Cardiac muscle cell (in vitro differentiated cells and primary cell): ENCODE data around the gene PAPLN. TPM values are rescaled to one million over a fixed set of nuclear protein-coding genes. Genes with fewer than 3 reads are reported as not detected.

Source experiments
- DNase-seq, 2 donors: peaks; one replicate each; pipeline versions ENCODE4 v3.0.0 to v3.0.0-alpha.2; 2010 to 2017; ENCODE audit warnings: low read depth in 1 of 2, low spot score in 1 of 2
- H3K27ac ChIP-seq: fragments of 200-600 bp; sonication (generic); 2 replicates; pipeline ENCODE4 v1.5.1; 2016
- H3K27me3 ChIP-seq: fragments of 200-600 bp; sonication (generic); 2 replicates; pipeline ENCODE4 v1.6.0; 2016; ENCODE audit warnings: control low read depth
- H3K36me3 ChIP-seq: fragments of 200-600 bp; sonication (generic); 2 replicates; pipeline ENCODE4 v1.5.1; 2016; ENCODE audit warnings: control low read depth
- H3K4me1 ChIP-seq: fragments of 200-600 bp; sonication (generic); 2 replicates; pipeline ENCODE4 v1.8.1; 2017; ENCODE audit warnings: low read depth, mild to moderate bottlenecking, mixed run types
- H3K4me3 ChIP-seq: fragments of 200-600 bp; sonication (generic); 2 replicates; pipeline ENCODE4 v1.5.1; 2016; ENCODE audit warnings: mild to moderate bottlenecking
- H3K9me3 ChIP-seq: fragments of 200-600 bp; sonication (generic); 2 replicates; pipeline ENCODE4 v1.5.1; 2017; ENCODE audit warnings: low read depth, mild to moderate bottlenecking, control low read depth
- CTCF ChIP-seq: IDR thresholded peaks from 2 replicates; pipeline ENCODE4 v1.5.1; 2012; ENCODE audit warnings: low read depth, mild to moderate bottlenecking, low read length
- polyA plus RNA-seq: library from polyadenylated mRNA; unstranded; fragments of >200 nt; fragmentation: Nextera tagmentation; extraction: Ambion mirVana; gene quantifications from 2 replicates; pipeline ENCODE4 v1.2.1, GENCODE V29; 2016
- total RNA-seq: library from RNA; depleted of rRNA; stranded (reverse); fragments of >200 nt; gene quantifications from 2 replicates; pipeline ENCODE4 v1.2.3, GENCODE V29; 2016

Gene PAPLN
- total and polyA plus RNA-seq, 2 experiments from 2014 or later, result 1.7 to 4.2 TPM

- no peak for DNase-seq
- no peaks in the 10 kb centered on the region for H3K27me3 ChIP-seq
- H3K4me3 ChIP-seq, result no peak overlapping the region
- no peak for TF ChIP-seq CTCF
- H3K27ac ChIP-seq, result no peak overlapping the region
- H3K4me1 ChIP-seq, result no peaks in the 10 kb centered on the region
- H3K9me3 ChIP-seq, result no peaks in the 10 kb centered on the region
- peaks cover 21% of the 10 kb centered on the region for H3K36me3 ChIP-seq
These were observed 15.4 kb upstream of the PAPLN start for GRCh38 chr14:73221945-73222344.

- Histone ChIP-seq H3K4me1 (no peaks in the 10 kb centered on the region), H3K4me3 (no peak overlapping the region), H3K36me3 (peaks cover 15% of the 10 kb centered on the region), H3K27me3 (no peaks in the 10 kb centered on the region), H3K27ac (no peak overlapping the region), H3K9me3 (no peaks in the 10 kb centered on the region)
- TF ChIP-seq CTCF, result no peak
- DNase-seq, result peak in 1 of 2 donors; percentile 55
These were observed 14.3 kb upstream of the PAPLN start for GRCh38 chr14:73223049-73223448.

- TF ChIP-seq CTCF, result no peak
- H3K4me1 ChIP-seq, result no peaks in the 10 kb centered on the region
- no peaks in the 10 kb centered on the region for H3K27me3 ChIP-seq
- H3K9me3 ChIP-seq, result no peaks in the 10 kb centered on the region
- H3K36me3 ChIP-seq, result no peaks in the 10 kb centered on the region
- no peak for DNase-seq
- H3K27ac ChIP-seq, result no peak overlapping the region
- H3K4me3 ChIP-seq, result no peak overlapping the region
These were observed 11.8 kb upstream of the PAPLN start for GRCh38 chr14:73225496-73225895.

GRCh38 chr14:73227812-73228781 is 9.2 kb upstream of the PAPLN start:
- Histone ChIP-seq H3K27me3 (no peaks in the 10 kb centered on the region), H3K9me3 (no peaks in the 10 kb centered on the region), H3K4me3 (no peak overlapping the region), H3K4me1 (peaks cover 11% of the 10 kb centered on the region), H3K36me3 (no peaks in the 10 kb centered on the region), H3K27ac (no peak overlapping the region)
- TF ChIP-seq CTCF, result no peak
- DNase-seq, result peak in 1 of 2 donors; percentile 94

- peaks cover 11% of the 10 kb centered on the region for H3K4me1 ChIP-seq
- H3K27me3 ChIP-seq, result peaks cover 8% of the 10 kb centered on the region
- no peaks in the 10 kb centered on the region for H3K9me3 ChIP-seq
- H3K36me3 ChIP-seq, result no peaks in the 10 kb centered on the region
- H3K4me3 ChIP-seq, result no peak overlapping the region
- H3K27ac ChIP-seq, result no peak overlapping the region
- TF ChIP-seq CTCF, result no peak
- no peak for DNase-seq
These were observed 7.3 kb upstream of the PAPLN start for GRCh38 chr14:73230051-73230450.
